Right atrium auricular region (tissue), 2 donors: ENCODE measurements around the gene RHBDF2. TPM values are rescaled to one million over a fixed set of nuclear protein-coding genes. Genes with fewer than 3 reads are reported as not detected.

ENCODE experiments used
- DNase-seq: peaks from one replicate; pipeline ENCODE4 v3.0.0-alpha.2; 2019; ENCODE audit warnings: low spot score
- H3K27ac ChIP-seq, 2 donors: fragments of 200-600 bp; sonication (generic); 1 replicate in 1 of 2; 2 replicates in 1 of 2; pipeline ENCODE4 v1.5.1; 2016 to 2019
- H3K27me3 ChIP-seq, 2 donors: fragments of 200-600 bp; sonication (generic); one replicate each; pipeline versions ENCODE4 v1.5.1 to v1.6.0; 2017 to 2019
- H3K36me3 ChIP-seq: fragments of 200-600 bp; sonication (generic); one replicate; pipeline ENCODE4 v1.5.1; 2016
- H3K4me1 ChIP-seq, 2 donors: fragments of 200-600 bp; sonication (generic); one replicate each; pipeline versions ENCODE4 v1.5.1 to v1.6.0; 2017 to 2019
- H3K4me3 ChIP-seq, 2 donors: fragments of 200-600 bp; sonication (generic); 1 replicate in 1 of 2; 2 replicates in 1 of 2; pipeline ENCODE4 v1.5.1; 2017 to 2019; ENCODE audit warnings: mild to moderate bottlenecking in 1 of 2, moderate library complexity in 1 of 2
- H3K9me3 ChIP-seq, 2 donors: fragments of 200-600 bp; sonication (generic); one replicate each; pipeline ENCODE4 v1.5.1; 2019
- CTCF ChIP-seq, 2 donors: fragments of 200-600 bp; sonication (generic); IDR thresholded peaks; one replicate each; pipeline ENCODE4 v1.5.1; 2019; ENCODE audit warnings: antibody characterized with exemption in 2 of 2
- total RNA-seq, 2 donors: library from RNA; depleted of rRNA; stranded (reverse); fragments of >200 nt; gene quantifications; one replicate each; pipeline ENCODE4 v1.1.0, GENCODE V29; 2016

RHBDF2 gene
- total RNA-seq, 2 donors from 2014 or later = 13.6 to 14.8 TPM

DNA sequence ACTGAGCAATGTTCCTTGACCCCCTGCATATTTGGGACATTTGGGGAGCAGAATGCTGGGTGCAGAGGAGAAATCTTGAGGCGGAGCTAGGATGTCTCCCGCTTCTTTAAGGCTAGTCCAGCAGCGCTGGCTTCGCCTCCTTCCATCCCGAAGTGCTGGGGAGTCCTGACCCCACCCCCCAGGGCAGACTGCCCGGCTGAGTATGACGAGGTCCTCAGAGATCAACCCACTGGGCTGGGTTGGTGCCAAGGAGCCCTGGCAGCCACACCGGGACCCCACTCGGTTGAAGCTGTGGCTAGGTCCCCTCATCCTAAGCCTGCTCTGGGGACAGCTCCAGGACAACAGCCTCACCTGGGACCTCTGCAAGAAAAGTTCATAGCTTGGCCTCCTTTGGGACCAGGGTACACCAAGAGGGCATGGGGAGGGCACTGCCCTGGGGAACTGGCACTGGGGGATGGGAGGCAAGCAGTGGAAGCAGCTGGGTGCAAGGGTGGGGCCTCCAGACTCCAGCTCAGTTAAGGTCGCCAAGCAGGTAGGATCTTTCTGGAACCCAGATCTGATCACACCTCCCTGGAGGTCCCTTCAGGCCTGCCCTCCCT lies 11.0 kb downstream of the RHBDF2 start:
- H3K4me1 ChIP-seq = peaks cover 0 to 56% of the 10 kb centered on the region in 2 donors
- TF ChIP-seq CTCF (IDR thresholded peaks at IDR 0.05) = no peak
- DNase-seq = no peak
- no peak overlapping the region for H3K4me3 ChIP-seq
- H3K9me3 ChIP-seq = no peaks in the 10 kb centered on the region
- H3K27ac ChIP-seq = no peak overlapping the region
- H3K27me3 ChIP-seq = no peaks in the 10 kb centered on the region
- no peaks in the 10 kb centered on the region for H3K36me3 ChIP-seq

- peaks cover 0 to 46% of the 10 kb centered on the region in 2 donors for H3K4me1 ChIP-seq
These were observed 13.6 kb downstream of the RHBDF2 start for GRCh38 chr17:76487451-76488192.

GRCh38 chr17:76485569-76485968 lies 15.7 kb downstream of the RHBDF2 start:
- Histone ChIP-seq H3K4me3 (no peak overlapping the region), H3K27me3 (no peaks in the 10 kb centered on the region), H3K9me3 (no peaks in the 10 kb centered on the region), H3K4me1 (peaks cover 0 to 32% of the 10 kb centered on the region in 2 donors), H3K36me3 (no peaks in the 10 kb centered on the region), H3K27ac (peak overlapping the region; percentile 17 to 59)
- no peak for TF ChIP-seq CTCF (IDR thresholded peaks at IDR 0.05)
- DNase-seq = no peak

More at GRCh38 chr17:76487451-76488192, 13.6 kb downstream of the RHBDF2 start:
- Histone ChIP-seq H3K27me3 (no peaks in the 10 kb centered on the region), H3K36me3 (no peaks in the 10 kb centered on the region), H3K4me3 (no peak overlapping the region), H3K9me3 (no peaks in the 10 kb centered on the region), H3K27ac (no peak overlapping the region)
- TF ChIP-seq CTCF (IDR thresholded peaks at IDR 0.05) = no peak
- DNase-seq = no peak

- H3K4me3 ChIP-seq = no peak overlapping the region
- H3K9me3 ChIP-seq = no peaks in the 10 kb centered on the region
- peaks cover 0 to 30% of the 10 kb centered on the region in 2 donors for H3K4me1 ChIP-seq
- TF ChIP-seq CTCF (IDR thresholded peaks at IDR 0.05) = no peak
- peak overlapping the region in 1 of 2 donors; percentile 53 for H3K27ac ChIP-seq
- H3K27me3 ChIP-seq = no peaks in the 10 kb centered on the region
- H3K36me3 ChIP-seq = no peaks in the 10 kb centered on the region
- no peak for DNase-seq
These were observed 16.9 kb downstream of the RHBDF2 start for GRCh38 chr17:76484228-76484725.

DNA sequence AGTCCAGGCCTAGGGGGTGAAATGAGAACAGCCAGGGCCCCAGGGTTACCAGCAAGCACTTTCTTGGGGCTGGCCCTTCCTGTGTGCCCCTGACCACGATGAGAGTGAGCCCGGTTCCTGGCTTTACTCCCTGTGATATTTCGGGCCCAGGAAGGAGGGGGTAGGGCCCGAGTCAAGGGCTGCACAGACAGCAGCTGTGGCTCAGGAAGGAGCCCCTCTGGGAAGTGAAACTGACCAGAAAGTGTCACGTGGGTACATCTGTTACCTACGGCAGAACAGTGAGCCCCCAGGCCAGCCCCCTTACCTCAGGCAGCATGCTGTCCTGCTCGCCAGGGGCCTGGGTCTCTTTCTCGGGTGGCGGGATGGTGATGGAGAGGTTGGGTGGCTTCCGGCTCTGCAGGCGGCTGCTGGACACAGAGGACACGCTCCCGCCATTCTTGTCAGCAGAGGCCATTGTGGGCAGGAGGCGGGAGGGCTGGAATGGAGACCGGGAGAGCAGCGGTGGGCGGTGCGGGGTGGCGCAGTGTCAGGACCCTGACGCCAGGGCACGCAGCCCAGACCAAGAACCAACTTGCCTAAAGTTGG lies 20.1 kb downstream of the RHBDF2 start:
- no peaks in the 10 kb centered on the region for H3K9me3 ChIP-seq
- peaks cover 0 to 27% of the 10 kb centered on the region in 2 donors for H3K4me1 ChIP-seq
- no peaks in the 10 kb centered on the region for H3K36me3 ChIP-seq
- H3K27me3 ChIP-seq = no peaks in the 10 kb centered on the region
- H3K27ac ChIP-seq = peak overlapping the region in 1 of 2 donors; percentile 16
- no peak for TF ChIP-seq CTCF (IDR thresholded peaks at IDR 0.05)
- no peak for DNase-seq
- H3K4me3 ChIP-seq = no peak overlapping the region
